ENCODE results near the gene MED7. TPM values are rescaled to one million over a fixed set of nuclear protein-coding genes. Genes with fewer than 3 reads are reported as not detected.

Gene MED7
- total RNA-seq, 4 donors from 2014 or later, result 12.1 to 17.8 (median 12.9) TPM

DNA sequence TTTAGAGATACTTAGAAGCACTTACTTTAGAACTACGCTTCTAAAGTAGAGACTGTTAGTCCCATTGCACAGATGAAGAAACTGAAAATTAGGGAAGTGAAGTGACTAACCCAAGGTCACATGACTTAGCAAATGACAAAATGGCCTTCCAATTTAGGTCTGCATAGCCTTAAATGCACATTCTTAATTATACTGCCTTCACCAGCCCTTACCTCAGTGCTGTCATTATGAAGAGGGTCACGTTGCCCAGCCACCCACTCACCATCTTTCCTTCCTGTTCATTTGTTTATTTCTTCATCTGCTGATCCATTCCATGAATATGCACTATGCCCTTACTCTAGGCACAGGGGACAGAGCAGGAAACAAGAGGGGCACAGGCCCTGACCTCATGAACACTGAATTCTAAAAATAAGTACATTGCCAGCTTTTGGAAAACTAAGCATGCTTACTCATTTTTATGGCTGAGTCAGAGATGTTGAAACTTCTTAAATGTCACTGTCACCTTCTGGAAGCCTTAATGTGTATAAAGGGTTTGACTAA is 42.5 kb downstream of the MED7 start:
- TF ChIP-seq, protein P1, sequence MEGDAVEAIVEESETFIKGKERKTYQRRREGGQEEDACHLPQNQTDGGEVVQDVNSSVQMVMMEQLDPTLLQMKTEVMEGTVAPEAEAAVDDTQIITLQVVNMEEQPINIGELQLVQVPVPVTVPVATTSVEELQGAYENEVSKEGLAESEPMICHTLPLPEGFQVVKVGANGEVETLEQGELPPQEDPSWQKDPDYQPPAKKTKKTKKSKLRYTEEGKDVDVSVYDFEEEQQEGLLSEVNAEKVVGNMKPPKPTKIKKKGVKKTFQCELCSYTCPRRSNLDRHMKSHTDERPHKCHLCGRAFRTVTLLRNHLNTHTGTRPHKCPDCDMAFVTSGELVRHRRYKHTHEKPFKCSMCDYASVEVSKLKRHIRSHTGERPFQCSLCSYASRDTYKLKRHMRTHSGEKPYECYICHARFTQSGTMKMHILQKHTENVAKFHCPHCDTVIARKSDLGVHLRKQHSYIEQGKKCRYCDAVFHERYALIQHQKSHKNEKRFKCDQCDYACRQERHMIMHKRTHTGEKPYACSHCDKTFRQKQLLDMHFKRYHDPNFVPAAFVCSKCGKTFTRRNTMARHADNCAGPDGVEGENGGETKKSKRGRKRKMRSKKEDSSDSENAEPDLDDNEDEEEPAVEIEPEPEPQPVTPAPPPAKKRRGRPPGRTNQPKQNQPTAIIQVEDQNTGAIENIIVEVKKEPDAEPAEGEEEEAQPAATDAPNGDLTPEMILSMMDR (IDR thresholded peaks at IDR 0.05; ENCODE audit: low read depth), result no peak

DNA sequence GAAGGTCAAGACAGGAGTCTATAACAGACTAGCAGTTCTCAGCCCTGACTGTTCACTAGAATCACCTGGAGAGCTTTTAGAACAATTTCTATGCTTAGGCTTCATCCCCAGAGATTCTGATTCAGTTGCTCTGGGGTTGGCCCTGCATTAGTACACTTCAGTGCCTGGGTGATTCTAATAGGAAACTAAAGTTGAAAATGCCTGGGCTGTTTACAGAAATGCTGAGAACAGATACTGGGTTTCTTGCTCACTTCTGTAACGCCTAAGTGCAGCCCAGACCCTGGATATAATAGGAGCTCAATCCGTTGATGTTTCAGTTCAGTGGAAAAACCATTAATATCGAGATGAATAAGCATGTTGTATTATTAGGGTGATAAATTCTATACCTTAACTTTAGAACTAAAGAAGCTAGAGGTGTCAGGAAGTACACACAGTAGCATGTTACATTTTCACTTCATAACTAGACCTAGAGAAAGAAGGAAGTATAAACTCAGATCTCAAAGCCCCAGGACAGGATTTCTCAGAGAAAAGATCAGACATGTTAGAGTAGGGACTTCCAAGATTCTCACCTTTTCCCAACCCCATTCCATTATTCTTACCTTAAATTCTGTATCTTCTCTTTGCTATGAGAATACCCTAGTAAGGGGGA is 54.2 kb downstream of the MED7 start:
- TF ChIP-seq, protein P1 (IDR thresholded peaks at IDR 0.05; ENCODE audit: low read depth), result no peak

Other genes with a start within 250 kb of the MED7 start
- 1 to 10 TPM in 3 of 4 donors, not detected in 1; 2.2 to 3.6 (median 2.6) TPM for gene TIMD4, start 179.6 kb downstream of the MED7 start, total RNA-seq
- gene HAVCR1, start 83.7 kb downstream of the MED7 start, total RNA-seq, result 1 to 10 TPM in 2 of 4 donors, under 1 TPM in 1, not detected in 1; 0.88 to 1.9 (median 1.1) TPM
- gene HAVCR2, start 33.8 kb downstream of the MED7 start, total RNA-seq, result 100 to 1,000 TPM in 1 of 4 donors, 10 to 100 TPM in 3; 14.5 to 122 (median 23.9) TPM
- gene GARIN3, start 23.4 kb upstream of the MED7 start, total RNA-seq, result not detected
- 1 to 10 TPM; 2.8 to 8.8 (median 5.3) TPM for gene ITK, start 38.0 kb upstream of the MED7 start, total RNA-seq
- 10 to 100 TPM in 1 of 4 donors, 1 to 10 TPM in 3; 4.1 to 11.9 (median 6.0) TPM for gene CYFIP2, start 123.3 kb upstream of the MED7 start, total RNA-seq

Data from subcutaneous adipose tissue (tissue), 4 donors.